OCI-LY7 (cell line): ENCODE measurements around the gene SCYGR4. TPM values are rescaled to one million over a fixed set of nuclear protein-coding genes. Genes with fewer than 3 reads are reported as not detected.

Source experiments
- BruUV-seq: library from RNA; stranded (reverse); fragments of 400-500 nt; replicated peaks from 2 replicates; lab custom pipeline; 2021; lab: Mats Ljungman, UMichigan
- CTCF ChIA-PET: fragments of 300-600 bp; sonication (Branson Sonifier 250); formaldehyde crosslinking; loops from one replicate; lab custom pipeline; 2022; ENCODE audit warnings: antibody characterized with exemption; ENCODE audit not compliant: unreplicated experiment; lab: Charles Lee
- POLR2A ChIA-PET: fragments of 300-600 bp; sonication (Branson Sonifier 250); formaldehyde crosslinking; loops from one replicate; lab custom pipeline; 2022; ENCODE audit warnings: antibody characterized with exemption; lab: Charles Lee
- DNase-seq: peaks from one replicate; pipeline ENCODE4 v3.0.0-alpha.2; 2015; ENCODE audit warnings: low spot score
- H2AFZ ChIP-seq: fragments of 200-600 bp; sonication (generic), shearing (Covaris generic); 2 replicates; pipeline ENCODE4 v1.6.1; 2014; ENCODE audit warnings: mild to moderate bottlenecking, antibody characterized with exemption, low read length, moderate library complexity
- H3K27ac ChIP-seq: fragments of 200-600 bp; sonication (generic); 2 replicates; pipeline ENCODE4 v1.5.1; 2014; ENCODE audit warnings: mixed run types, low read depth, mild to moderate bottlenecking, moderate library complexity, low read length, inconsistent platforms; ENCODE audit not compliant: poor library complexity, severe bottlenecking
- H3K36me3 ChIP-seq: fragments of 200-600 bp; sonication (generic); 2 replicates; pipeline ENCODE4 v1.6.1; 2014; ENCODE audit warnings: mild to moderate bottlenecking, antibody characterized with exemption, low read length, moderate library complexity, mixed read lengths; ENCODE audit not compliant: insufficient read depth
- H3K4me1 ChIP-seq: fragments of 200-600 bp; sonication (generic); 2 replicates; pipeline ENCODE4 v1.5.1; 2014; ENCODE audit warnings: mild to moderate bottlenecking, low read length; ENCODE audit not compliant: insufficient read depth, poor library complexity, severe bottlenecking
- H3K4me2 ChIP-seq: fragments of 200-600 bp; sonication (generic); 2 replicates; pipeline ENCODE4 v1.6.1; 2014; ENCODE audit warnings: mild to moderate bottlenecking, low read length
- H3K4me3 ChIP-seq: fragments of 200-600 bp; sonication (generic); 2 replicates; pipeline ENCODE4 v1.5.1; 2014; ENCODE audit warnings: mild to moderate bottlenecking, low read depth, low read length; ENCODE audit not compliant: poor library complexity, severe bottlenecking
- H3K79me2 ChIP-seq: fragments of 200-600 bp; sonication (generic); 2 replicates; pipeline ENCODE4 v1.6.1; 2016; ENCODE audit warnings: low read depth, mild to moderate bottlenecking, low read length, moderate library complexity, mixed read lengths; ENCODE audit not compliant: insufficient read depth
- H3K9me2 ChIP-seq: fragments of 200-600 bp; sonication (generic); 2 replicates; pipeline ENCODE4 v1.6.1; 2016; ENCODE audit warnings: mild to moderate bottlenecking, low read length, mixed read lengths; ENCODE audit not compliant: insufficient read depth
- H3K9me3 ChIP-seq: fragments of 200-600 bp; sonication (generic); 2 replicates; pipeline ENCODE4 v1.6.1; 2014; ENCODE audit warnings: mild to moderate bottlenecking, mixed run types, low read length, mixed read lengths
- H4K20me1 ChIP-seq: fragments of 200-600 bp; sonication (generic); 2 replicates; pipeline ENCODE4 v1.6.1; 2014; ENCODE audit warnings: mild to moderate bottlenecking, antibody characterized with exemption, low read length, moderate library complexity, mixed read lengths; ENCODE audit not compliant: insufficient read depth
- CTCF ChIP-seq: fragments of 200-600 bp; sonication (generic); conservative IDR thresholded peaks from 2 replicates; pipeline ENCODE4 v1.5.1; 2014; ENCODE audit warnings: mild to moderate bottlenecking, antibody characterized with exemption, low read length, moderate library complexity, mixed read lengths
- EZH2phosphoT487 ChIP-seq: fragments of 200-600 bp; sonication (generic); IDR thresholded peaks from 2 replicates; pipeline ENCODE4 v1.6.1; 2018; ENCODE audit warnings: low read depth, borderline replicate concordance, mild to moderate bottlenecking, mixed run types, antibody characterized with exemption, low read length, moderate library complexity, mixed read lengths
- intact Hi-C: fragments of 100-400 bp; cut with micrococcal nuclease; formaldehyde crosslinking; loops from one replicate; pipeline ENCODE4 v1.10.0; 2022; ENCODE audit not compliant: unreplicated experiment
- total RNA-seq, 2 experiments: library from RNA; depleted of rRNA in 1 of 2; stranded (reverse); fragments of >200 nt in 1 of 2; shearing (Covaris generic) in 1 of 2; gene quantifications; 2 replicates each; pipeline ENCODE4 v1.2.3, GENCODE V29; 2014 to 2022

Gene SCYGR4
- total RNA-seq, 2 experiments from 2014 or later = not detected

- no peaks in the 10 kb centered on the region for H3K9me2 ChIP-seq
- intact Hi-C loops = no loop called here
- H3K4me1 ChIP-seq = no peaks in the 10 kb centered on the region
- no peaks in the 10 kb centered on the region for H3K36me3 ChIP-seq
- H3K4me3 ChIP-seq = no peak overlapping the region
- TF ChIP-seq EZH2phosphoT487 (no peak), CTCF (no peak)
- H4K20me1 ChIP-seq = no peaks in the 10 kb centered on the region
- H2AFZ ChIP-seq = no peak overlapping the region
- H3K79me2 ChIP-seq = no peaks in the 10 kb centered on the region
- CTCF ChIA-PET = no interaction called here
- no TSS peak for BruUV-seq
- no peak for DNase-seq
- H3K27ac ChIP-seq = no peak overlapping the region
- POLR2A ChIA-PET = interaction anchor here (0.7 kb wide), 1 partner anchor 102 kb away, joined by 3 read pairs; no protein-coding TSS in a partner anchor
- H3K4me2 ChIP-seq = no peak overlapping the region
- H3K9me3 ChIP-seq = no peaks in the 10 kb centered on the region
These were observed 1.4 kb upstream of the SCYGR4 start for GRCh38 chr2:227615906-227616305.

GRCh38 chr2:227616631-227617030 lies 667 bp upstream of the SCYGR4 start:
- no peaks in the 10 kb centered on the region for H3K9me2 ChIP-seq
- intact Hi-C loops = no loop called here
- no peak overlapping the region for H2AFZ ChIP-seq
- POLR2A ChIA-PET = no interaction called here
- H3K79me2 ChIP-seq = no peaks in the 10 kb centered on the region
- H3K4me2 ChIP-seq = no peak overlapping the region
- TF ChIP-seq CTCF = no peak
- no peak for TF ChIP-seq EZH2phosphoT487
- H3K4me1 ChIP-seq = no peaks in the 10 kb centered on the region
- DNase-seq = no peak
- CTCF ChIA-PET = no interaction called here
- no peaks in the 10 kb centered on the region for H3K9me3 ChIP-seq
- no peaks in the 10 kb centered on the region for H3K36me3 ChIP-seq
- H3K27ac ChIP-seq = no peak overlapping the region
- no peak overlapping the region for H3K4me3 ChIP-seq
- no peaks in the 10 kb centered on the region for H4K20me1 ChIP-seq
- no TSS peak for BruUV-seq

GRCh38 chr2:227623226-227623625 lies 5.9 kb downstream of the SCYGR4 start:
- H3K9me3 ChIP-seq = no peaks in the 10 kb centered on the region
- no peak for TF ChIP-seq CTCF
- TF ChIP-seq EZH2phosphoT487 = no peak
- no peak overlapping the region for H3K27ac ChIP-seq
- ChIA-PET POLR2A (no interaction called here), CTCF (no interaction called here)
- H3K36me3 ChIP-seq = no peaks in the 10 kb centered on the region
- no peaks in the 10 kb centered on the region for H3K79me2 ChIP-seq
- H4K20me1 ChIP-seq = no peaks in the 10 kb centered on the region
- no peak overlapping the region for H3K4me2 ChIP-seq
- no peaks in the 10 kb centered on the region for H3K9me2 ChIP-seq
- H3K4me1 ChIP-seq = no peaks in the 10 kb centered on the region
- H2AFZ ChIP-seq = no peak overlapping the region
- no peak for DNase-seq
- intact Hi-C loops = no loop called here
- no peak overlapping the region for H3K4me3 ChIP-seq
- no TSS peak for BruUV-seq
